ENCODE data around the gene IRS2. TPM values are rescaled to one million over a fixed set of nuclear protein-coding genes. Genes with fewer than 3 reads are reported as not detected.

Gene IRS2
- total RNA-seq, 5 donors from 2014 or later (not counting 1 experiment from before 2014, with no cell fraction given) = 22.1 to 95.7 (median 25.7) TPM

DNA sequence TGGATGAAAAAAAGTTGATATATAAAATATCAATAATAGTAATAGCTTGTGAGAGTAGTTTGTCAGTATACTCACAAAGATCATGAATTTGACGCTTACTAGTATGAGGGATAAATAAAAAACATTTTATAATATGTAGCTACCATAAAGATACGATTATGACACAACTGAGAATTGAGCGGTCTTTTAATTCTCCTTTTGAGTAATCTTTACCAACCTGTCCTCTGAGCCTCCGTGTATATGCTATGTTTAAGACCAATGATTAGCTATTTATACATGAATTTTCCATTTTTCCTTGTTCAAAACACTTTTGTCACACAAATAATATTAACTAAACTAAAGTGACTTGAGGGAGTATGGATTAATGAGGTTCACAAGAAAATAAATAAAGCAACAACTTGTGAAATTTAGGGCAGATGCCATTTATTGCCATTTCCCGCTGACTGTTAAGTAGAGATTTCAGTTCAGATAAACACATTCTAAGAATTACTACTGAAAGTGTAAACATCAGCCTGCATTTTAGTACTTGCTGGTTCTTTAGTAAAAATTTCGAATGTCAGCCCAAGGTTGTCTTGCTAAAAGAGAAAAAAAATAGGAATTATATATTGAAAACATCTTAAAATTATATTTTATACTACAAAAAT, 6.2 kb upstream of the IRS2 start:
- POLR2A ChIA-PET = interaction anchor here in 1 of 2 donors (0.8 kb wide), 1 partner anchor 13 kb away, joined by 3 read pairs; no protein-coding TSS in a partner anchor
- Mint-ChIP-seq H3K27ac (no peak overlapping the region), H3K27me3 (peaks cover 18 to 28% of the 10 kb centered on the region in 2 donors), H3K4me1 (peaks cover 23 to 35% (median 23%) of the 10 kb centered on the region in 3 donors), H3K36me3 (no peaks in the 10 kb centered on the region), H3K4me3 (no peak overlapping the region), H3K9me3 (no peaks in the 10 kb centered on the region)
- ATAC-seq (replicated peaks in 1 of 4) (no peak), DNase-seq (no peak)
- no CpG with 5 or more reads among the region's 6 CpGs for WGBS (ENCODE audit: insufficient coverage)
- no peaks in the 10 kb centered on the region for H3K36me3 ChIP-seq (ENCODE audit: control insufficient read depth in 2 of 2, extremely low read depth in 1 of 2, insufficient read depth in 1 of 2, low read length in 1 of 2)
- peaks cover 4 to 15% of the 10 kb centered on the region in 2 experiments for H3K27me3 ChIP-seq (replicated peaks in 1 of 2; ENCODE audit: control insufficient read depth in 2 of 2, extremely low read depth in 1 of 2, insufficient read depth in 2 of 2, low read length in 1 of 2)
- no peak overlapping the region for H3K4me3 ChIP-seq (ENCODE audit: control insufficient read depth in 1 of 2, extremely low read depth in 1 of 2, low read length in 1 of 2)
- CTCF ChIA-PET = interaction anchor here in 1 of 2 donors (0.9 to 1.1 kb wide), 2 partner anchors 13 to 182 kb away, joined by 3 to 5 read pairs; no protein-coding TSS in a partner anchor
- no peak overlapping the region for H3K27ac ChIP-seq (ENCODE audit: low read length)
- H3K4me1 ChIP-seq (ENCODE audit: control insufficient read depth in 1 of 2, extremely low read depth in 1 of 2, insufficient read depth in 2 of 2, low read length in 2 of 2) = peaks cover 2 to 6% of the 10 kb centered on the region in 2 experiments
- no peaks in the 10 kb centered on the region for H3K9me3 ChIP-seq

DNA sequence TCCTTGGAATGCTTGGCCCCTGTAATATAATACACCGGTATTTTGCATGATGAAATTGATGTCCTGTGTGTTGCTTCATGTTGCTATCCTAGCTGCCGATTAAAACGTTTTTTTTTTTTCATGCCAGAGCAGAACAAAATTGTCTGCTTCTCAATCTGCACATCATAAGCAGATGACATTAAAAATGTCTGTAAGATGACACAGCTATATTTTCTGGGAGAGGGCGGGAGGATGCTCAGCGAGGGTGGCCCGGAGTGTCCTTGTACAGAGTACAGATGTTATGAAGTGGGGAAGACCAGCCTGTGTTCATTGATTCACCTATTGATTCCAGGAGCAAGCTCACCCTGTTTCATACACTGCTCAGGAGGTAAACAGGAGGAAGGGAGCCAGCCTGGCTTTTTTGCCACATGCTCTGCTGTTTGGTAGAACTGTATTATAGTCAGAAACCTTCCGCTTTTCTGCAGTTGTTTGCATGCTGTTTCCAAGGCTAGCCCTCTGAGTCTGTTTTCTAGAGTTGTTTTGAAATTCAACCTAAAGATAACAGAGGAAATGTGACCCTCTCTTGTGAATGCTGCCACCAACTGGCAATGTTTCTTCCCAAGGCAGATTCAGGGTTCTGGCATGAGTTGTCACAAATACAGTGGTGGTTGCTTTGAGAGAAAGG, 4.7 kb upstream of the IRS2 start:
- Histone ChIP-seq H3K4me3 (ENCODE audit: control insufficient read depth in 1 of 2, extremely low read depth in 1 of 2, low read length in 1 of 2) (no peak overlapping the region), H3K36me3 (ENCODE audit: control insufficient read depth in 2 of 2, extremely low read depth in 1 of 2, insufficient read depth in 1 of 2, low read length in 1 of 2) (no peaks in the 10 kb centered on the region), H3K4me1 (ENCODE audit: control insufficient read depth in 1 of 2, extremely low read depth in 1 of 2, insufficient read depth in 2 of 2, low read length in 2 of 2) (peaks cover 2 to 10% of the 10 kb centered on the region in 2 experiments), H3K9me3 (no peaks in the 10 kb centered on the region), H3K27ac (ENCODE audit: low read length) (no peak overlapping the region), H3K27me3 (replicated peaks in 1 of 2; ENCODE audit: control insufficient read depth in 2 of 2, extremely low read depth in 1 of 2, insufficient read depth in 2 of 2, low read length in 1 of 2) (peaks cover 0 to 11% of the 10 kb centered on the region in 2 experiments)
- H3K4me1 Mint-ChIP-seq = peaks cover 23 to 35% (median 23%) of the 10 kb centered on the region in 3 donors
- ATAC-seq (replicated peaks in 1 of 4) (peak in 1 of 4 experiments; percentile 6), DNase-seq (peak in 20 of 35 experiments; percentile 28 to 69 (median 39))
- H3K4me3 Mint-ChIP-seq = no peak overlapping the region
- peaks cover 8 to 16% of the 10 kb centered on the region in 2 donors for H3K27me3 Mint-ChIP-seq
- POLR2A ChIA-PET = no interaction called here
- 76% methylated on average over 4 of the region's 7 CpGs for WGBS (ENCODE audit: insufficient coverage)
- H3K9me3 Mint-ChIP-seq = no peaks in the 10 kb centered on the region
- CTCF ChIA-PET = interaction anchor here (0.6 to 1.2 kb wide), 6 partner anchors 11 to 196 kb away, joined by 3 to 5 read pairs (median 3); no protein-coding TSS in a partner anchor
- no peaks in the 10 kb centered on the region for H3K36me3 Mint-ChIP-seq
- H3K27ac Mint-ChIP-seq = peak overlapping the region; percentile 7 to 46

DNA sequence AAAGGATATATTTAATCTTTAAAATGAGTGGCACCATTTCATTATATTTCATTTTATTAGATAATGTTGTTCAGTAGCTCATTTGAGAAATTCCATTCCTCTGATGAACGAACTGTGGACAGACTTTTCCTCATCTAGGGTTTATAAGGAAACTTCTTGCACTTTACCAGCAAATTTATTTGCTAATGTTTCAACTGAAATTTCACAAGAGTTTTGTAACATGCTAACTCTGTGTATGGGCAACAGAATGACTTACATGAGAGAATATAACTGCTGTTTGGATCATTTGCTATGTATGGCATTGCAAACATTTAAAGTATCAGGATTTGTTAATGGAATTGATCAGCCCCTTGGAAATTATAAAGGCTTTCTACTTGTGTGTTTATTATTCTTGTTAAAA, 3.7 kb upstream of the IRS2 start:
- no peak for DNase-seq
- Mint-ChIP-seq H3K4me1 (peaks cover 23 to 32% (median 23%) of the 10 kb centered on the region in 3 donors), H3K9me3 (no peaks in the 10 kb centered on the region), H3K27ac (peak overlapping the region; percentile 24 to 52), H3K36me3 (no peaks in the 10 kb centered on the region), H3K4me3 (no peak overlapping the region), H3K27me3 (peaks cover 3 to 9% of the 10 kb centered on the region in 2 donors)
- Histone ChIP-seq H3K27ac (ENCODE audit: low read length) (no peak overlapping the region), H3K9me3 (no peaks in the 10 kb centered on the region), H3K36me3 (ENCODE audit: control insufficient read depth in 2 of 2, extremely low read depth in 1 of 2, insufficient read depth in 1 of 2, low read length in 1 of 2) (no peaks in the 10 kb centered on the region), H3K27me3 (replicated peaks in 1 of 2; ENCODE audit: control insufficient read depth in 2 of 2, extremely low read depth in 1 of 2, insufficient read depth in 2 of 2, low read length in 1 of 2) (peaks cover 0 to 12% of the 10 kb centered on the region in 2 experiments), H3K4me3 (ENCODE audit: control insufficient read depth in 1 of 2, extremely low read depth in 1 of 2, low read length in 1 of 2) (no peak overlapping the region), H3K4me1 (ENCODE audit: control insufficient read depth in 1 of 2, extremely low read depth in 1 of 2, insufficient read depth in 2 of 2, low read length in 2 of 2) (peaks cover 2 to 12% of the 10 kb centered on the region in 2 experiments)
- ChIA-PET POLR2A (interaction anchor here in 1 of 2 donors (1.0 kb wide), 1 partner anchor 11 kb away, joined by 4 read pairs; no protein-coding TSS in a partner anchor), CTCF (interaction anchor here (0.6 to 1.5 kb wide), 6 partner anchors 10 to 1520 kb away, joined by 3 to 8 read pairs (median 4); no protein-coding TSS in a partner anchor)
- WGBS (ENCODE audit: insufficient coverage) = no CpG with 5 or more reads among the region's 1 CpG
- ATAC-seq (replicated peaks in 1 of 4) = no peak

GRCh38 chr13:109789262-109789661, 2.9 kb upstream of the IRS2 start:
- POLR2A ChIA-PET = interaction anchor here in 1 of 2 donors (1.0 kb wide), 1 partner anchor 10 kb away, joined by 4 read pairs; no protein-coding TSS in a partner anchor
- no peaks in the 10 kb centered on the region for H3K36me3 ChIP-seq (ENCODE audit: control insufficient read depth in 2 of 2, extremely low read depth in 1 of 2, insufficient read depth in 1 of 2, low read length in 1 of 2)
- Mint-ChIP-seq H3K4me1 (peaks cover 21 to 26% (median 23%) of the 10 kb centered on the region in 3 donors), H3K27me3 (peaks cover 3 to 7% of the 10 kb centered on the region in 2 donors), H3K27ac (peak overlapping the region; percentile 30 to 65), H3K36me3 (no peaks in the 10 kb centered on the region), H3K4me3 (no peak overlapping the region), H3K9me3 (no peaks in the 10 kb centered on the region)
- peaks cover 2 to 16% of the 10 kb centered on the region in 2 experiments for H3K4me1 ChIP-seq (ENCODE audit: control insufficient read depth in 1 of 2, extremely low read depth in 1 of 2, insufficient read depth in 2 of 2, low read length in 2 of 2)
- no peaks in the 10 kb centered on the region for H3K9me3 ChIP-seq
- no peak overlapping the region for H3K4me3 ChIP-seq (ENCODE audit: control insufficient read depth in 1 of 2, extremely low read depth in 1 of 2, low read length in 1 of 2)
- no CpG with 5 or more reads among the region's 2 CpGs for WGBS (ENCODE audit: insufficient coverage)
- CTCF ChIA-PET = interaction anchor here (0.6 to 1.5 kb wide), 4 partner anchors 10 to 1519 kb away, joined by 4 to 8 read pairs (median 6); no protein-coding TSS in a partner anchor
- H3K27me3 ChIP-seq (replicated peaks in 1 of 2; ENCODE audit: control insufficient read depth in 2 of 2, extremely low read depth in 1 of 2, insufficient read depth in 2 of 2, low read length in 1 of 2) = peaks cover 0 to 14% of the 10 kb centered on the region in 2 experiments
- H3K27ac ChIP-seq (ENCODE audit: low read length) = no peak overlapping the region
- ATAC-seq (replicated peaks in 1 of 4) (no peak), DNase-seq (no peak)

DNA sequence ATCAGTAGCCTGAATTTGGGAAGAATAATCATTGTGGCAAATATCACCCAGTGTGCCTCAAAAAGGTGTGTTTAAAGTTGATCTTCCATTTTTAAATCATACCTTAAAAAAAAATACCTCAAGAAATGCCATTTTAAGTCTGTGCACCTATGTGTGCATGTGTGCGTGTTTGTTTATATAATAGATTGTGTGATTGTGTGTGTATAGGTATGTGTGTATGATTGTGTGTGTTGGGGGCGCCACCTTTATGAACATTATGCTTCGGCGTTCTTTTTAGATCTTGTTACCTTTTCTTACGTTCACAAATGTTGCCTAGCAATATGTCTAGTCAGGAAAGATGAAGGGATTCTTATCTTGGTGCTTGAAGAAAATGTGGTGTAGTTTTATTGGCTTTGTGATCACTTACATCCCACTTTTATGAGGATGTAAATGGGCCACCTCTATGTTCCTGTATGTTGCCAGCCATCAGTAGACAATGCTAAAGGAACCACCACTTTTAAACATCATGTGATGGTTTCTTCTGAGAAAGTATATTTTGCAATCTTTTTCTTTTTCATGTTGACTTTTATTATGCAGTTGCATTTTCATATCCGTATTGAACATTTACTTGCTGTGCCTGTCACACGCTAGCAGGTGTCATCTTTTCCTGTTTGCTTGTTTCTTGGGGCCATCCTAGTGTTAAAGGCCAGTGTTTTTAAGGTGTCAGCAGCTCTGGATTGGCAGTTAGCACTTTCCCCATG, 2.2 kb upstream of the IRS2 start:
- Histone ChIP-seq H3K27me3 (replicated peaks in 1 of 2; ENCODE audit: control insufficient read depth in 2 of 2, extremely low read depth in 1 of 2, insufficient read depth in 2 of 2, low read length in 1 of 2) (peaks cover 0 to 9% of the 10 kb centered on the region in 2 experiments), H3K4me1 (ENCODE audit: control insufficient read depth in 1 of 2, extremely low read depth in 1 of 2, insufficient read depth in 2 of 2, low read length in 2 of 2) (peaks cover 2 to 19% of the 10 kb centered on the region in 2 experiments), H3K36me3 (ENCODE audit: control insufficient read depth in 2 of 2, extremely low read depth in 1 of 2, insufficient read depth in 1 of 2, low read length in 1 of 2) (no peaks in the 10 kb centered on the region), H3K9me3 (no peaks in the 10 kb centered on the region), H3K4me3 (ENCODE audit: control insufficient read depth in 1 of 2, extremely low read depth in 1 of 2, low read length in 1 of 2) (no peak overlapping the region), H3K27ac (ENCODE audit: low read length) (no peak overlapping the region)
- ATAC-seq (replicated peaks in 1 of 4) (no peak), DNase-seq (no peak)
- ChIA-PET POLR2A (no interaction called here), CTCF (interaction anchor here in 1 of 2 donors (1.5 kb wide), 1 partner anchor 178 kb away, joined by 5 read pairs; no protein-coding TSS in a partner anchor)
- 68% methylated on average over 4 of the region's 7 CpGs for WGBS (ENCODE audit: insufficient coverage)
- Mint-ChIP-seq H3K27me3 (peaks cover 3 to 7% of the 10 kb centered on the region in 2 donors), H3K27ac (peak overlapping the region; percentile 30 to 65), H3K4me3 (peak overlapping the region; percentile 26 to 72 (median 39)), H3K4me1 (peaks cover 23 to 26% (median 23%) of the 10 kb centered on the region in 3 donors), H3K36me3 (no peaks in the 10 kb centered on the region), H3K9me3 (no peaks in the 10 kb centered on the region)

All from T-cell (primary cell).